SH-SY5Y (cell line): ENCODE data around the gene KCNQ4.

ENCODE experiments used
- GATA2 ChIP-seq: IDR thresholded peaks from 2 replicates; pipeline ENCODE4 v1.6.1; 2011; ENCODE audit warnings: mild to moderate bottlenecking, low read depth, low read length
- GATA3 ChIP-seq: IDR thresholded peaks from 2 replicates; pipeline ENCODE4 v1.6.1; 2011; ENCODE audit warnings: low read depth, mild to moderate bottlenecking, low read length, moderate library complexity

The KCNQ4 gene

DNA sequence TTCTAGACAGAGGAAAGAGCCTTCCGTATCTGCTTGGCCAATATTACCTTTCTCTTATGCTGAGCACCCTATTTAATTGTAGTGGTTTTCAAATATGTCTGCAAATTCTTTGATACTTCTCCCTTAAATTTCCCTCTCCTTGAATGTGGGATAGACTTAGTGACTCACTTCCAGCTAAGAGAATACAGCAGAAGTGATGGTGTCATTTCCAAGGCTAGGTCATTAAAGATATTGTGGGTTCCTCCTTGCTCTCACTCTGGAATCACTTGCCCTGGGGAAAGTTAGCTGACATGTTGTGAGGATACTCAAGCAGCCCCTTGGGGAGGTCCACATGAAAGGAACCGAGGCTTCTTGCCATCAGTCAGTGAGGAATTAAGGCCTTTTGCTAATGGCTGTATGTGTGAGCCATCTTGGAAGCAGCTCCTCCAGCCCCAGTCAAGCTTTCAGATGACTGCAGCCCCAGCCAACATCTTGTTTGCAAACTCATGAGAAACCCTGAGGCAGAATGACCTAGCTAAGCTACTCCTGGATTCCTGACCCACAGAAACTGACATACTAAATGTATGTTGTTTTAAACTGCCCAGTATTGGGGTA, 86.6 kb downstream of the KCNQ4 start:
- TF ChIP-seq GATA2, result no peak

DNA sequence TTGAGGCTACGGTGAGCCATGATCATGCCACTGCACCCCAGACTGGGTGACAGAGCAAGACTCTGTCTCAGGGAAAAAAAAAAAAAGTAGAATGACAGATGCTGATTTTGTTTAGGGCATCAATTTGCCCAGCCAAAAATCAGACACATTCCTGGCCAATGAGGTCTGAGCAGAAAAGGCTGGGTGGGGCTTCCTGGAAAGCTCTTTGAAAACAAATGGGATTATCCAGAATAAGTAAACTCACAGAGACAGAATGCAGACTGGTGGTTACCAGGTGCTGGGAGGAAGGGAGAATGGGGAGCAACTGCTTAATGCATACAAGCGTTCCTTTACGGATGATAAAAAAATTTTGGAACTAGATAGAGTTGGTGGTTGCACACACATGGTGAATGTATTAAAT, 88.7 kb downstream of the KCNQ4 start:
- TF ChIP-seq GATA3 (no peak), GATA2 (no peak)

GRCh38 chr1:40873863-40874472, 90.4 kb downstream of the KCNQ4 start:
- no peak for TF ChIP-seq GATA2
- no peak for TF ChIP-seq GATA3

GRCh38 chr1:40876436-40876761, 92.8 kb downstream of the KCNQ4 start:
- no peak for TF ChIP-seq GATA2
- no peak for TF ChIP-seq GATA3

DNA sequence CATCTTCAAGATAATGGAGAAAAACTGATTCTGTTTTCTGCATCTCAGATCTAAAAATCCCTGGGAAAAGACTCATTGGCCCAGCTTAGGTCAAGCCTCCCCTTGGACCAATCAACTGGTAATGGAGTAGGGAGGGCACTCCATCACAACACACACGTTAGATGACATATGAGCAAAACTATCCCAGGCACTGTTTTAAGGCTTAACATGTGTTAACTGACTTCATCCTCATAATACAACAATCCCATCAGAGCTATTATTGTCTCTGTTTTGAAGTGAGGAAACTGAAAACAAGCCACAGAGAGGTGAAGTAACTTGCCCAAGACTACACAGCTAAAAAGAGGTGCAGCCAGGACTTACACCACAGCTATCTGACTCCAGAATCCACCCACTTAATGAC, 93.3 kb downstream of the KCNQ4 start:
- no peak for TF ChIP-seq GATA3
- no peak for TF ChIP-seq GATA2

GRCh38 chr1:40877698-40878097, 94.1 kb downstream of the KCNQ4 start:
- TF ChIP-seq GATA3 (no peak), GATA2 (no peak)

- TF ChIP-seq GATA2 (no peak), GATA3 (no peak)
These were observed 95.3 kb downstream of the KCNQ4 start for GRCh38 chr1:40878906-40879305.

DNA sequence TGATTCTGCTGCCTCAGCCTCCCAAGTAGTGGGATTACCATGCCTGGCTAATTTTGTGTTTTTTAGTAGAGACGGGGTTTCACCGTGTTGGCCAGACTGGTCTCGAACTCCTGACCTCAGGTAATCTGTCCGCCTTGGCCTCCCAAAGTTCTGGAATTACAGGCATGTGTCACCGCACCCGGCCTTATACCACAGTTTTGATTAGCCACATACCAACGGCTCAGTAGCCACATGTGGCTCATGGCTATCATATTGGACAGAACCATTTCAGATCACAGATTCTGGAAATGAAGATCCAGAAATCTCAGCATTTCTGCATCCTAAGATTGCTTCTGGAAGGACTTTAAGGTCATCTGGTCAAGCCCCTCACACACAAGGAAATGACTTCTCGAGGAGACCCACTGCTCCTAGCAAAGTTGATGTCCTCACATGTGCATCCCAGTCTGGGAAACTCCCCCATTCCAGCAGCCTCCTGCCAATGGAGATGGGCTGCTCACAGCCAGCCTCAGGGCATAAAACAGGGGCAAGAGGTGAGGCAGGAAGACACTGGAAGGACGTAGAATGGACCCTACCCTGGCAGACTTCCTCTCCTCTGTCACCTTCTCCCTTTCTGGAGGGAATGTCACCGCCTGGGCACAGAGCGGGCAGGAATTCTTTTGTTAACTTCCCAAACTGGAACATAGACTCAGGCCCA, 96.0 kb downstream of the KCNQ4 start:
- TF ChIP-seq GATA2 (no peak), GATA3 (no peak)

- TF ChIP-seq GATA3 (no peak), GATA2 (no peak)
These were observed 97.4 kb downstream of the KCNQ4 start for GRCh38 chr1:40880813-40881549.

GRCh38 chr1:40884055-40884795, 100.6 kb downstream of the KCNQ4 start:
- no peak for TF ChIP-seq GATA3
- no peak; the same call in 1 of the 2 replicates for TF ChIP-seq GATA2

DNA sequence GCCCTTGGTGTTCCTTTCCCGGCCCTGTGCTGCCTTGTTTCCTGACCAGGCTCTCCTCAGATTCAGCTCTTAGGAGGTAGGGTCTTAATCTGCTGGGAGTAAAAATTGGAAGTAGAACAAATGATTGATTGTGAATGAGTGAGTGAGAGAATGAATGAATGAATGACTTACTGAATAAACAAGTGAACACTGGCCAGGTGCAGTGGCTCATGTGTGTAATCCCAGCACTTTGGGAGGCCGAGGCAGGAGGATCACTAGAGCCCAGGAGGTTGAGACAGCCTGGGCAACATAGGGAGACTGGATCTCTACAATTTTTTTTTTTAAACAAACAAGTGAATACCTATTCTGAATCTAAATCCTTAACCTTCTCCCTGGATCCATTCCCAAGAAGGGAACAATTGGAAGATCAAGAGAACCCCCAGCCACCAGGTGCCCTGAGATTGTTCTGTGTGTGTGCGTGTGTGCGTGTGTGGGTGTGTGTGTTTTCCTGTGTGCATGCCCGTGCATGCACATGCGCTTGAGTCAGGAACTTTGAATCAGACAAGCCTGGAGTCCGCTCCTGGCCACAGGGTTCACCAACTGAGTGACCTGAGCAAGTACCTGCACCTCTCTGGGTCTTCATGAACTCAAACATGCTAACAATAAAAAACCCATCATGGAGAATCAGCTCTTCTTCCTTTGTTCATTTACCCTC, 102.9 kb downstream of the KCNQ4 start:
- TF ChIP-seq GATA2, result no peak
- no peak for TF ChIP-seq GATA3

- TF ChIP-seq GATA2 (no peak), GATA3 (no peak)
These were observed 103.4 kb downstream of the KCNQ4 start for GRCh38 chr1:40887012-40887378.

DNA sequence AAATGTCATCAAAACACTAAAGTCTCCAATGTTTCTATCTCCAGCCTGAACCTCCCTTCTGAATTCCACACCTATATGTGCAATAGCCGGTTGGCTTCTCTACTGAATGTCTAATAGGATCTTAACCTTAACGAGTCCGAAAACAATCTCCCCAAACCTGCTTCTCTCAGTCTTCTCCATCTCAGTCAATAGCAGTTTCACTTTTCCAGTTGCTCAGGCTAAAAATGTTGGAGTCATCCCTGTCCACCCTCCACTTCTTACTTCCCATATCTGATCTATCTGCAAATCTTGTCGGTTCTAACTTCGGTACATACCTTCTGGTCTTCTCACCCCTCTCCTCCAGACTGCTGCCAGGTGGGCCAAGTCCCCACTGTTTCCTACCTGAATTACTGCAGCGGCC, 104.1 kb downstream of the KCNQ4 start:
- TF ChIP-seq GATA3 (no peak), GATA2 (no peak)
